IMR-90 (cell line): ENCODE measurements around the gene SIGLEC15. TPM values are rescaled to one million over a fixed set of nuclear protein-coding genes. Genes with fewer than 3 reads are reported as not detected.
A peak's percentile ranks its signal among the peaks of the same experiment; 100 is the strongest.

Source experiments
- ATAC-seq: fragments of 200-7000 bp; cut with Tn5 transposase; 2 replicates; pipeline ENCODE4 v1.9.1; 2020; ENCODE audit warnings: low read depth, mild to moderate bottlenecking, moderate library complexity
- BruUV-seq: library from RNA; stranded (reverse); fragments of 400-500 nt; replicated peaks from 2 replicates; lab custom pipeline; 2021; lab: Mats Ljungman, UMichigan
- CTCF ChIA-PET: fragments of 300-600 bp; formaldehyde crosslinking; extraction: SDS; loops from one replicate; lab custom pipeline; 2021; ENCODE audit warnings: antibody characterized with exemption; lab: Yijun Ruan, JAX
- POLR2A ChIA-PET: fragments of 300-600 bp; sonication (Branson Sonifier 250); formaldehyde crosslinking; loops from one replicate; lab custom pipeline; 2022; ENCODE audit warnings: antibody characterized with exemption; ENCODE audit not compliant: unreplicated experiment; lab: Charles Lee
- DNase-seq: peaks from one replicate; pipeline ENCODE4 v3.0.0; 2013
- H2AFZ ChIP-seq: replicated peaks from 2 replicates; pipeline ENCODE3; 2013; ENCODE audit warnings: low read length, mild to moderate bottlenecking; ENCODE audit not compliant: poor library complexity
- H2AK5ac ChIP-seq: 2 replicates; pipeline ENCODE4 v1.6.1; 2013; ENCODE audit warnings: low read depth, low read length, inconsistent platforms
- H2AK9ac ChIP-seq: replicated peaks from 2 replicates; pipeline ENCODE3; 2013; ENCODE audit warnings: mild to moderate bottlenecking, low read depth, low read length, moderate library complexity; ENCODE audit not compliant: poor library complexity
- H2BK120ac ChIP-seq: 2 replicates; pipeline ENCODE4 v1.6.1; 2013; ENCODE audit warnings: low read depth, low read length, inconsistent platforms
- H2BK15ac ChIP-seq: 3 replicates; pipeline ENCODE4 v1.6.1; 2013; ENCODE audit warnings: low read depth, low read length, inconsistent platforms
- H2BK20ac ChIP-seq: 2 replicates; pipeline ENCODE4 v1.6.1; 2013; ENCODE audit warnings: low read depth, mild to moderate bottlenecking, inconsistent platforms, low read length, moderate library complexity
- H2BK5ac ChIP-seq: 2 replicates; pipeline ENCODE4 v1.6.1; 2013; ENCODE audit warnings: mild to moderate bottlenecking, low read depth, low read length, inconsistent platforms; ENCODE audit not compliant: poor library complexity, severe bottlenecking
- H3K14ac ChIP-seq: replicated peaks from 2 replicates; pipeline ENCODE4 v1.6.1; 2013; ENCODE audit warnings: low read depth, low read length, inconsistent platforms
- H3K18ac ChIP-seq: 2 replicates; pipeline ENCODE4 v1.6.1; 2013; ENCODE audit warnings: low read depth, low read length, control low read depth
- H3K23ac ChIP-seq: 2 replicates; pipeline ENCODE4 v1.6.1; 2013; ENCODE audit warnings: low read depth, low read length, inconsistent platforms
- H3K27ac ChIP-seq: 2 replicates; pipeline ENCODE4 v1.5.1; 2013; ENCODE audit warnings: mild to moderate bottlenecking, control low read depth, low read length; ENCODE audit not compliant: insufficient read depth
- H3K27me3 ChIP-seq: 2 replicates; pipeline ENCODE4 v1.6.1; 2013; ENCODE audit warnings: low read length; ENCODE audit not compliant: control insufficient read depth, insufficient read depth
- H3K36me3 ChIP-seq: 2 replicates; pipeline ENCODE4 v1.6.1; 2013; ENCODE audit warnings: low read length, mixed read lengths; ENCODE audit not compliant: control insufficient read depth, insufficient read depth
- H3K4ac ChIP-seq: 2 replicates; pipeline ENCODE4 v1.6.1; 2013; ENCODE audit warnings: low read depth, low read length, inconsistent platforms
- H3K4me1 ChIP-seq: 2 replicates; pipeline ENCODE4 v1.6.1; 2013; ENCODE audit warnings: low read length, mixed read lengths; ENCODE audit not compliant: control insufficient read depth, insufficient read depth
- H3K4me2 ChIP-seq: 2 replicates; pipeline ENCODE4 v1.6.1; 2013; ENCODE audit warnings: low read depth, mild to moderate bottlenecking, control low read depth, low read length, moderate library complexity
- H3K4me3 ChIP-seq: 2 replicates; pipeline ENCODE4 v1.5.1; 2013; ENCODE audit warnings: low read depth, mild to moderate bottlenecking, control low read depth, low read length, moderate library complexity; ENCODE audit not compliant: insufficient read depth
- H3K56ac ChIP-seq: 2 replicates; pipeline ENCODE4 v1.6.1; 2013; ENCODE audit warnings: low read length, inconsistent platforms; ENCODE audit not compliant: insufficient read depth; ENCODE audit errors: extremely low read depth
- H3K79me1 ChIP-seq, 2 experiments: 2 replicates each; pipeline ENCODE4 v1.6.1; 2013; ENCODE audit warnings: low read length in 2 of 2, inconsistent platforms in 1 of 2, low read depth in 1 of 2
- H3K9ac ChIP-seq: 2 replicates; pipeline ENCODE4 v1.6.1; 2013; ENCODE audit warnings: low read depth, low read length, control low read depth
- H3K9me1 ChIP-seq: 2 replicates; pipeline ENCODE4 v1.6.1; 2013; ENCODE audit warnings: low read length, inconsistent platforms; ENCODE audit not compliant: insufficient read depth
- H3K9me3 ChIP-seq: 2 replicates; pipeline ENCODE4 v1.6.1; 2013; ENCODE audit warnings: low read length; ENCODE audit not compliant: control insufficient read depth, insufficient read depth
- H4K20me1 ChIP-seq: 2 replicates; pipeline ENCODE4 v1.6.1; 2013; ENCODE audit warnings: low read length, inconsistent platforms; ENCODE audit not compliant: insufficient read depth
- H4K5ac ChIP-seq: 2 replicates; pipeline ENCODE4 v1.6.1; 2013; ENCODE audit warnings: mild to moderate bottlenecking, low read depth, low read length, control low read depth
- H4K8ac ChIP-seq, 2 experiments: 2 replicates each; pipeline ENCODE4 v1.6.1; 2013; ENCODE audit warnings: low read depth in 2 of 2, low read length in 2 of 2, control low read depth in 1 of 2, inconsistent platforms in 1 of 2
- H4K91ac ChIP-seq: 2 replicates; pipeline ENCODE4 v1.6.1; 2013; ENCODE audit warnings: low read depth, low read length, inconsistent platforms; ENCODE audit not compliant: insufficient read depth
- CEBPB ChIP-seq: IDR thresholded peaks from 2 replicates; pipeline ENCODE4 v1.6.1; 2012; ENCODE audit warnings: low read depth, low read length, improper control_type of control experiment
- MAFK ChIP-seq: IDR thresholded peaks from 2 replicates; pipeline ENCODE4 v1.6.1; 2012; ENCODE audit warnings: low read depth, low read length, improper control_type of control experiment
- WGBS, 2 experiments: methylation state at CpG; one replicate each; pipeline versions ENCODE4 v1.1.5 to v1.1.7; 2013; ENCODE audit warnings: missing lambda C conversion rate in 2 of 2; ENCODE audit not compliant: insufficient read length in 1 of 2; ENCODE audit errors: extremely low coverage in 2 of 2; 5-methylcytosine and 5-hydroxymethylcytosine counted together
- dilution Hi-C: fragments of 300-500 bp; cut with HindIII; formaldehyde crosslinking; loops from one replicate; pipeline ENCODE4 v1.14.3; 2018; ENCODE audit warnings: low sequenced_read_pairs; ENCODE audit not compliant: unreplicated experiment
- in situ Hi-C: fragments of 300-500 bp; cut with MboI; formaldehyde crosslinking; loops from 3 replicates; pipeline ENCODE4 v1.14.3; 2019; ENCODE audit warnings: low sequenced_read_pairs, inconsistent platforms, mixed read lengths
- intact Hi-C: fragments of 100-400 bp; cut with micrococcal nuclease; formaldehyde crosslinking; loops from 2 replicates; pipeline ENCODE4 v1.10.0; 2022
- polyA plus RNA-seq, 3 experiments: library from polyadenylated mRNA; depleted of rRNA; stranded (reverse); fragments of >200 nt; gene quantifications; 2 replicates each; pipeline ENCODE4 v1.2.3, GENCODE V29; 2012; ENCODE audit warnings: low replicate concordance in 1 of 3
- total RNA-seq: library from RNA; depleted of rRNA; stranded (reverse); fragments of >200 nt; gene quantifications from 2 replicates; pipeline ENCODE4 v1.2.3, GENCODE V29; 2012
- TF ChIP-seq, protein P1 (sequence below): fragments of 150-350 bp; IDR thresholded peaks from 2 replicates; pipeline ENCODE4 v1.6.1; 2017; ENCODE audit warnings: mild to moderate bottlenecking, antibody characterized with exemption, low read length, low read depth

Gene SIGLEC15
- total and polyA plus RNA-seq, 2 of the 4 experiments (the other 2 are of a cell fraction), result 1.1 to 1.8 TPM

DNA sequence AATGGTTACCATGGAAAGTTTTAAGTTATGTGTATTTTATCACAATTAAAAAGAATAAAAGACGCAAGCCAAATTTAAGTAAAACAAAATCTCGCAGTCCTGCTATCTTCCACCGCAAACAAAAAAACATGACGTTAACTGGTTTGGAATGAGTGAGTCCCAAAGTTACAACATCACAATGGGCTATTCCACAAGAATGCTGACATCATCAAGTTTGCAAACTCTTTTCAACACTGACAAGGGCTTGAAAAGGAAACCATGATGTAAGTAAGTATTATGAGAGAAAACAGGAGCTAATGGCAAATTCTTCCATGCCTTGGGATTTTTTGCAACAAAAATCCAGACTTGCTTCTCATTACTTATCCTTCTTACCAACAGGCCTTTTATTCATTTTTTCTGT is 31.1 kb downstream of the SIGLEC15 start:
- peaks cover 6% of the 10 kb centered on the region; the same call in 1 of the 2 replicates for H3K9me1 ChIP-seq
- whole genome bisulfite sequencing, 2 experiments, result no CpG with 5 or more reads among the region's 4 CpGs
- H2BK5ac ChIP-seq, result no peak overlapping the region
- no peak overlapping the region for H2BK120ac ChIP-seq
- dilution Hi-C loops, result no loop called here
- no peak overlapping the region for H2AK9ac ChIP-seq
- H3K56ac ChIP-seq, result no peak overlapping the region
- H4K8ac ChIP-seq, result no peak overlapping the region
- no peak overlapping the region for H2BK15ac ChIP-seq
- H3K36me3 ChIP-seq, result peaks cover 53% of the 10 kb centered on the region
- no peak overlapping the region for H3K4me2 ChIP-seq
- H4K91ac ChIP-seq, result no peak overlapping the region
- H3K27ac ChIP-seq, result no peak overlapping the region
- in situ Hi-C loops, result no loop called here
- no peak overlapping the region for H2AFZ ChIP-seq
- H3K18ac ChIP-seq, result no peak overlapping the region
- H3K27me3 ChIP-seq, result no peaks in the 10 kb centered on the region
- H2BK20ac ChIP-seq, result no peak overlapping the region
- POLR2A ChIA-PET, result no interaction called here
- H4K20me1 ChIP-seq, result no peaks in the 10 kb centered on the region
- H3K4ac ChIP-seq, result no peak overlapping the region
- no peaks in the 10 kb centered on the region; the same call in 1 of the 2 replicates for H3K4me1 ChIP-seq
- no peak overlapping the region for H4K5ac ChIP-seq
- H3K14ac ChIP-seq, result no peak overlapping the region
- H3K4me3 ChIP-seq, result no peak overlapping the region
- ATAC-seq (peak; percentile 44), DNase-seq (peak; percentile 87)
- no peak overlapping the region for H2AK5ac ChIP-seq
- BruUV-seq, result no TSS peak
- TF ChIP-seq, protein P1, sequence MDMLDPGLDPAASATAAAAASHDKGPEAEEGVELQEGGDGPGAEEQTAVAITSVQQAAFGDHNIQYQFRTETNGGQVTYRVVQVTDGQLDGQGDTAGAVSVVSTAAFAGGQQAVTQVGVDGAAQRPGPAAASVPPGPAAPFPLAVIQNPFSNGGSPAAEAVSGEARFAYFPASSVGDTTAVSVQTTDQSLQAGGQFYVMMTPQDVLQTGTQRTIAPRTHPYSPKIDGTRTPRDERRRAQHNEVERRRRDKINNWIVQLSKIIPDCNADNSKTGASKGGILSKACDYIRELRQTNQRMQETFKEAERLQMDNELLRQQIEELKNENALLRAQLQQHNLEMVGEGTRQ, result no peak
- TF ChIP-seq CEBPB, result peak; percentile 80
- TF ChIP-seq MAFK, result peak; percentile 100
- peaks cover 4 to 14% of the 10 kb centered on the region in 2 experiments; a peak in 3 of 4 replicates for H3K79me1 ChIP-seq
- no peak overlapping the region for H3K9ac ChIP-seq
- CTCF ChIA-PET, result no interaction called here
- intact Hi-C loops, result no loop called here
- no peak overlapping the region for H3K23ac ChIP-seq
- H3K9me3 ChIP-seq, result no peaks in the 10 kb centered on the region
